ENCODE results near the gene TRIM25.
"Not testable (repeated sequence)": the region's sequence is repeated elsewhere in the genome, so short reads cannot be mapped to it uniquely, and the experiment has no call there.

The TRIM25 gene

GRCh38 chr17:56913867-56914580, at the start of gene TRIM25:
TRIM25 (minus strand) TSS chr17:56914049; CDS start chr17:56913988, 61 bp downstream.
- peak within 1 kb of the TSS; percentile 44 for H3K4me3 ChIP-seq (ENCODE audit: low read length)
- H3K4me1 ChIP-seq (ENCODE audit: control insufficient read depth, insufficient read depth, low read length), result peaks cover 49% of the 10 kb centered on the region
- H3K36me3 ChIP-seq (ENCODE audit: control insufficient read depth, insufficient read depth, low read length), result no peaks in the 10 kb centered on the region
- H3K27me3 ChIP-seq (ENCODE audit: control insufficient read depth, insufficient read depth, low read length), result no peaks in the 10 kb centered on the region
- peak within 1 kb of the TSS; percentile 98 for H3K9ac ChIP-seq (ENCODE audit: low read length)
- no peaks in the 10 kb centered on the region for H3K9me3 ChIP-seq (ENCODE audit: control insufficient read depth, low read length)

- Histone ChIP-seq H3K9ac (ENCODE audit: low read length) (peak within 1 kb of the TSS; percentile 95), H3K4me3 (ENCODE audit: low read length) (peak within 1 kb of the TSS; percentile 88), H3K9me3 (ENCODE audit: control insufficient read depth, low read length) (no peaks in the 10 kb centered on the region), H3K36me3 (ENCODE audit: control insufficient read depth, insufficient read depth, low read length) (no peaks in the 10 kb centered on the region), H3K4me1 (ENCODE audit: control insufficient read depth, insufficient read depth, low read length) (peaks cover 10% of the 10 kb centered on the region), H3K27me3 (ENCODE audit: control insufficient read depth, insufficient read depth, low read length) (no peaks in the 10 kb centered on the region)
Observed at GRCh38 chr17:56960596-56961538, 47.0 kb upstream of the TRIM25 start, which contains the start of gene COIL. COIL (minus strand) TSS chr17:56961050; CDS start chr17:56961019, 31 bp downstream.

- peaks cover 5% of the 10 kb centered on the region for H3K4me1 ChIP-seq (ENCODE audit: control insufficient read depth, insufficient read depth, low read length)
Observed at GRCh38 chr17:56956992-56957391, 43.1 kb upstream of the TRIM25 start.

DNA sequence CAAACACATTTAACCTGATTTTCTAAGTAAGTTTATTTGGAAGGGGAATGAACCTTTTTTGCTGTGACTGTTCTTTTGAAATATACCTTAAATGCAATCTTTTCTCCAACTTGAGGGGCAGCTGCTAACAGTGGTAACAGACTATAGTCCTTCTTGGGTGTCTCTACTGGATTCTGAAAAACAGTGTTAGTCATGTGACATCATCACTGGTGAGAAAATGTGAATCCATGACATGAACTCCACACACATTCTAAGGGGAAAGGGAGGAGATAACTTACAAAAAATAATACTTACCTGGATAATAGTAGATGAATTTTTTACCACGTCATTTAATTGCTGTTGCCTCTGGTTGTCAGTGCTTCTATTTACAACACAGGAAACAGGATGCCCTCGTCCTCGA, 35.7 kb upstream of the TRIM25 start:
- H3K36me3 ChIP-seq (ENCODE audit: control insufficient read depth, insufficient read depth, low read length), result no peaks in the 10 kb centered on the region
- no peaks in the 10 kb centered on the region for H3K27me3 ChIP-seq (ENCODE audit: control insufficient read depth, insufficient read depth, low read length)
- H3K4me1 ChIP-seq (ENCODE audit: control insufficient read depth, insufficient read depth, low read length), result no peaks in the 10 kb centered on the region
- no peak overlapping the region for H3K4me3 ChIP-seq (ENCODE audit: low read length)
- H3K9me3 ChIP-seq (ENCODE audit: control insufficient read depth, low read length), result no peaks in the 10 kb centered on the region
- H3K9ac ChIP-seq (ENCODE audit: low read length), result no peak overlapping the region

More at GRCh38 chr17:56956992-56957391, 43.1 kb upstream of the TRIM25 start:
- Histone ChIP-seq H3K9ac (ENCODE audit: low read length) (no peak overlapping the region), H3K4me3 (ENCODE audit: low read length) (no peak overlapping the region), H3K9me3 (ENCODE audit: control insufficient read depth, low read length) (no peaks in the 10 kb centered on the region), H3K36me3 (ENCODE audit: control insufficient read depth, insufficient read depth, low read length) (no peaks in the 10 kb centered on the region), H3K27me3 (ENCODE audit: control insufficient read depth, insufficient read depth, low read length) (no peaks in the 10 kb centered on the region)

DNA sequence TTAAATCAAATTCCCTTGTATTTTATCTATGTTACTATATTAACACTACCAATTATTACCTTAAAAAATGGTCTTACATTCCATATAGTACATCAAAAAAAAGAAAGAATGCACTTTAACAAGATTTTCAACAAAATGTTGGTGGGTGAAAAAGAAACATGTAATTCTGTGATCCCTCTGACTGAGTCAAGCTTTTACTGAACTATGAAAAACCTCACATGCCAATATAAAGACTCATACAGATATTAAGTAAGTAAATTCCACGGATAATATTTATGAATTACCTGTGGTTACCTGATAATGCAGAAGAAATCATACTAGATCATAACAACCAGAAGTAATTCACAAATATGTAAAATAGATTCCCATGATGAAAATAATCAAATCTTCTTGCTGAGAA, 34.6 kb upstream of the TRIM25 start:
- no peak overlapping the region for H3K9ac ChIP-seq (ENCODE audit: low read length)
- H3K36me3 ChIP-seq (ENCODE audit: control insufficient read depth, insufficient read depth, low read length), result no peaks in the 10 kb centered on the region
- H3K4me3 ChIP-seq (ENCODE audit: low read length), result no peak overlapping the region
- H3K27me3 ChIP-seq (ENCODE audit: control insufficient read depth, insufficient read depth, low read length), result no peaks in the 10 kb centered on the region
- no peaks in the 10 kb centered on the region for H3K4me1 ChIP-seq (ENCODE audit: control insufficient read depth, insufficient read depth, low read length)
- no peaks in the 10 kb centered on the region for H3K9me3 ChIP-seq (ENCODE audit: control insufficient read depth, low read length)

GRCh38 chr17:56947741-56948140, 33.9 kb upstream of the TRIM25 start:
- Histone ChIP-seq H3K9me3 (ENCODE audit: control insufficient read depth, low read length) (no peaks in the 10 kb centered on the region), H3K9ac (ENCODE audit: low read length) (no peak overlapping the region), H3K36me3 (ENCODE audit: control insufficient read depth, insufficient read depth, low read length) (no peaks in the 10 kb centered on the region), H3K27me3 (ENCODE audit: control insufficient read depth, insufficient read depth, low read length) (no peaks in the 10 kb centered on the region), H3K4me3 (ENCODE audit: low read length) (no peak overlapping the region), H3K4me1 (ENCODE audit: control insufficient read depth, insufficient read depth, low read length) (no peaks in the 10 kb centered on the region)

DNA sequence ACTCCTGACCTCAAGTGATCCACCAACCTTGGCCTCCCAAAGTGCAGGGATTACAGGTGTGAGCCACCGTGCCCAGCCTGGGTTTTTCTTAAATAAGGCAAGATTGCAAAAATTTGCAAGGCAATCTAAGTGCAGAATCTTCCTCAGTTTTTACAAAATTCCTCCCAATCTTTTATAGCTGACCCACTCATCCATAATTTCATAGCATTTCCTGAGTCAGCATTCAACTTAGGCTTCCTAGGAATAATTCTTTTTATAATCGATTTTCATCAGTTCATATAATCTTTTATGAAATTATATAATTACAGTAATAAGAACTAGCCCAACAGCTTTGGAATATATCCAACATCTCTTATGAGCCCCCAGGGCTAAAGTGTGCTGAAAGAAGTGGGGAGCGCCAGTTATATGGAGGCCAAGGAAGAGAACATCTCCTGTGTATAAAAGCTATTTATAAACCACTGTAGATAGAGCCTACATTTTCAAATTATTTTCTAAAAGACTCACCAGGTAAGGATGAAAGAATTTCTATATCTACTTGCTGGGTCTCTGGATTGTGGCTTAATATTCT, 32.2 kb upstream of the TRIM25 start:
- no peaks in the 10 kb centered on the region for H3K36me3 ChIP-seq (ENCODE audit: control insufficient read depth, insufficient read depth, low read length)
- H3K9me3 ChIP-seq (ENCODE audit: control insufficient read depth, low read length), result no peaks in the 10 kb centered on the region
- no peaks in the 10 kb centered on the region for H3K4me1 ChIP-seq (ENCODE audit: control insufficient read depth, insufficient read depth, low read length)

GRCh38 chr17:56943505-56944125, 29.8 kb upstream of the TRIM25 start:
- H3K27me3 ChIP-seq (ENCODE audit: control insufficient read depth, insufficient read depth, low read length), result no peaks in the 10 kb centered on the region
- H3K9ac ChIP-seq (ENCODE audit: low read length), result no peak overlapping the region
- no peaks in the 10 kb centered on the region for H3K36me3 ChIP-seq (ENCODE audit: control insufficient read depth, insufficient read depth, low read length)
- no peak overlapping the region for H3K4me3 ChIP-seq (ENCODE audit: low read length)
- H3K9me3 ChIP-seq (ENCODE audit: control insufficient read depth, low read length), result no peaks in the 10 kb centered on the region
- no peaks in the 10 kb centered on the region for H3K4me1 ChIP-seq (ENCODE audit: control insufficient read depth, insufficient read depth, low read length)

More for the DNA sequence above, 32.2 kb upstream of the TRIM25 start:
- Histone ChIP-seq H3K9ac (ENCODE audit: low read length) (no peak overlapping the region), H3K4me3 (ENCODE audit: low read length) (no peak overlapping the region), H3K27me3 (ENCODE audit: control insufficient read depth, insufficient read depth, low read length) (no peaks in the 10 kb centered on the region)

- no peak overlapping the region for H3K4me3 ChIP-seq (ENCODE audit: low read length)
- no peaks in the 10 kb centered on the region for H3K36me3 ChIP-seq (ENCODE audit: control insufficient read depth, insufficient read depth, low read length)
- H3K27me3 ChIP-seq (ENCODE audit: control insufficient read depth, insufficient read depth, low read length), result no peaks in the 10 kb centered on the region
- H3K4me1 ChIP-seq (ENCODE audit: control insufficient read depth, insufficient read depth, low read length), result peaks cover 8% of the 10 kb centered on the region
- no peaks in the 10 kb centered on the region for H3K9me3 ChIP-seq (ENCODE audit: control insufficient read depth, low read length)
- no peak overlapping the region for H3K9ac ChIP-seq (ENCODE audit: low read length)
Observed at GRCh38 chr17:56939869-56940484, 26.1 kb upstream of the TRIM25 start.

GRCh38 chr17:56938206-56938605, 24.4 kb upstream of the TRIM25 start:
- H3K4me1 ChIP-seq (ENCODE audit: control insufficient read depth, insufficient read depth, low read length); H3K4me3 ChIP-seq (ENCODE audit: low read length); H3K27me3 ChIP-seq (ENCODE audit: control insufficient read depth, insufficient read depth, low read length); H3K9ac ChIP-seq (ENCODE audit: low read length); H3K9me3 ChIP-seq (ENCODE audit: control insufficient read depth, low read length); H3K36me3 ChIP-seq (ENCODE audit: control insufficient read depth, insufficient read depth, low read length): not testable (repeated sequence)

GRCh38 chr17:56937687-56938086, 23.8 kb upstream of the TRIM25 start:
- Histone ChIP-seq H3K9me3 (ENCODE audit: control insufficient read depth, low read length) (no peaks in the 10 kb centered on the region), H3K9ac (ENCODE audit: low read length) (no peak overlapping the region), H3K4me1 (ENCODE audit: control insufficient read depth, insufficient read depth, low read length) (peaks cover 8% of the 10 kb centered on the region), H3K36me3 (ENCODE audit: control insufficient read depth, insufficient read depth, low read length) (no peaks in the 10 kb centered on the region), H3K4me3 (ENCODE audit: low read length) (no peak overlapping the region), H3K27me3 (ENCODE audit: control insufficient read depth, insufficient read depth, low read length) (no peaks in the 10 kb centered on the region)

All from mucosa of stomach (tissue), 1 donor.